ENCODE results near the gene RNF113B.

Gene RNF113B

GRCh38 chr13:98203646-98204326 lies 26.7 kb upstream of the RNF113B start:
- no peak for DNase-seq

GRCh38 chr13:98201984-98202383 lies 24.9 kb upstream of the RNF113B start:
- no peak for DNase-seq

- DNase-seq, result no peak
Observed at GRCh38 chr13:98201189-98201588, 24.1 kb upstream of the RNF113B start.

GRCh38 chr13:98200211-98200878 lies 23.3 kb upstream of the RNF113B start:
- DNase-seq, result no peak

- no peak for DNase-seq
Observed at GRCh38 chr13:98199480-98199879, 22.4 kb upstream of the RNF113B start.

GRCh38 chr13:98198683-98199082 lies 21.6 kb upstream of the RNF113B start:
- DNase-seq, result no peak

GRCh38 chr13:98195054-98195791 lies 18.2 kb upstream of the RNF113B start:
- no peak for DNase-seq

- DNase-seq, result no peak
Observed at GRCh38 chr13:98192008-98192407, 14.9 kb upstream of the RNF113B start.

- no peak for DNase-seq
Observed at GRCh38 chr13:98190889-98191444, 13.9 kb upstream of the RNF113B start.

- DNase-seq, result no peak
Observed at GRCh38 chr13:98189841-98190505, 12.9 kb upstream of the RNF113B start.

- no peak for DNase-seq
Observed at GRCh38 chr13:98188544-98189166, 11.6 kb upstream of the RNF113B start.

- no peak for DNase-seq
Observed at GRCh38 chr13:98187965-98188261, 10.8 kb upstream of the RNF113B start.

- no peak for DNase-seq
Observed at GRCh38 chr13:98187155-98187964, 10.3 kb upstream of the RNF113B start.

GRCh38 chr13:98184792-98185191 lies 7.7 kb upstream of the RNF113B start:
- no peak for DNase-seq

GRCh38 chr13:98182589-98182988 lies 5.5 kb upstream of the RNF113B start:
- no peak for DNase-seq

GRCh38 chr13:98182153-98182552 lies 5.1 kb upstream of the RNF113B start:
- no peak for DNase-seq

GRCh38 chr13:98181111-98181815 lies 4.2 kb upstream of the RNF113B start:
- no peak for DNase-seq

- DNase-seq, result no peak
Observed at GRCh38 chr13:98180092-98180491, 3.0 kb upstream of the RNF113B start.

- DNase-seq, result no peak
Observed at GRCh38 chr13:98175823-98176222, 1.2 kb downstream of the RNF113B start.

GRCh38 chr13:98175043-98175442 lies 2.0 kb downstream of the RNF113B start:
- DNase-seq, result no peak

GRCh38 chr13:98174307-98174706 lies 2.8 kb downstream of the RNF113B start:
- DNase-seq, result no peak
